Anterior cingulate cortex (tissue), 58 donors: ENCODE data around the gene SNRPB2.

Source experiments
- DNase-seq, 58 donors: peaks; one replicate each; lab custom pipeline; 2025; lab: John Stamatoyannopoulos, UW

The SNRPB2 gene

GRCh38 chr20:16781496-16781895 is 51.7 kb downstream of the SNRPB2 start:
- DNase-seq, result no peak

- no peak for DNase-seq
Measured at GRCh38 chr20:16785226-16785625, 55.4 kb downstream of the SNRPB2 start.
